Tibial nerve (tissue), 4 donors: ENCODE data around the gene APC2. TPM values are rescaled to one million over a fixed set of nuclear protein-coding genes. Genes with fewer than 3 reads are reported as not detected.

Experiments
- DNase-seq, 2 donors: peaks; one replicate each; pipeline ENCODE4 v3.0.0-alpha.2; 2019; ENCODE audit warnings: low spot score in 2 of 2
- H3K27ac ChIP-seq, 4 donors: fragments of 200-600 bp; sonication (generic) in 3 of 4; one replicate each; pipeline ENCODE4 v1.5.1; 2017 to 2019; ENCODE audit warnings: mild to moderate bottlenecking in 1 of 4
- H3K27me3 ChIP-seq, 2 donors: fragments of 200-600 bp; sonication (generic) in 1 of 2; one replicate each; pipeline versions ENCODE4 v1.5.1 to v1.6.0; 2017 to 2019
- H3K36me3 ChIP-seq, 3 donors: fragments of 200-600 bp; sonication (generic); one replicate each; pipeline ENCODE4 v1.5.1; 2018 to 2019
- H3K4me1 ChIP-seq, 4 donors: fragments of 200-600 bp; sonication (generic) in 3 of 4; one replicate each; pipeline ENCODE4 v1.5.1; 2017 to 2019
- H3K4me3 ChIP-seq, 4 donors: fragments of 200-600 bp; sonication (generic) in 3 of 4; one replicate each; pipeline ENCODE4 v1.5.1; 2017 to 2019; ENCODE audit warnings: mild to moderate bottlenecking in 1 of 4, moderate library complexity in 1 of 4
- H3K9me3 ChIP-seq, 4 donors: fragments of 200-600 bp; sonication (generic) in 3 of 4; one replicate each; pipeline ENCODE4 v1.5.1; 2017 to 2019
- EP300 ChIP-seq, 2 donors: sonication (generic); formaldehyde crosslinking; IDR thresholded peaks; one replicate each; pipeline ENCODE4 v1.6.1; 2017; ENCODE audit warnings: antibody characterized with exemption in 2 of 2, mild to moderate bottlenecking in 1 of 2
- POLR2A ChIP-seq, 2 donors: fragments of 450-650 bp; IDR thresholded peaks; one replicate each; pipeline ENCODE4 v1.6.1; 2017; ENCODE audit warnings: antibody characterized with exemption in 2 of 2, mild to moderate bottlenecking in 2 of 2, moderate library complexity in 2 of 2
- WGBS, 2 donors: methylation state at CpG; one replicate each; pipeline ENCODE4 v1.1.5; 2018; 5-methylcytosine and 5-hydroxymethylcytosine counted together
- total RNA-seq, 4 donors: library from RNA; depleted of rRNA; stranded (reverse); fragments of >200 nt; gene quantifications; one replicate each; pipeline ENCODE4 v1.1.0, GENCODE V29; 2016
- TF ChIP-seq, protein P1 (sequence below), 5 experiments: fragments of 200-600 bp in 3 of 5; fragments of 450-650 bp in 2 of 5; sonication (generic) in 3 of 5; IDR thresholded peaks; one replicate each; pipeline ENCODE4 v1.5.1; 2016 to 2019; ENCODE audit warnings: antibody characterized with exemption in 5 of 5, mild to moderate bottlenecking in 3 of 5, moderate library complexity in 2 of 5

APC2 gene
- total RNA-seq, 4 donors from 2014 or later, result 1.7 to 10.2 (median 4.2) TPM

DNA sequence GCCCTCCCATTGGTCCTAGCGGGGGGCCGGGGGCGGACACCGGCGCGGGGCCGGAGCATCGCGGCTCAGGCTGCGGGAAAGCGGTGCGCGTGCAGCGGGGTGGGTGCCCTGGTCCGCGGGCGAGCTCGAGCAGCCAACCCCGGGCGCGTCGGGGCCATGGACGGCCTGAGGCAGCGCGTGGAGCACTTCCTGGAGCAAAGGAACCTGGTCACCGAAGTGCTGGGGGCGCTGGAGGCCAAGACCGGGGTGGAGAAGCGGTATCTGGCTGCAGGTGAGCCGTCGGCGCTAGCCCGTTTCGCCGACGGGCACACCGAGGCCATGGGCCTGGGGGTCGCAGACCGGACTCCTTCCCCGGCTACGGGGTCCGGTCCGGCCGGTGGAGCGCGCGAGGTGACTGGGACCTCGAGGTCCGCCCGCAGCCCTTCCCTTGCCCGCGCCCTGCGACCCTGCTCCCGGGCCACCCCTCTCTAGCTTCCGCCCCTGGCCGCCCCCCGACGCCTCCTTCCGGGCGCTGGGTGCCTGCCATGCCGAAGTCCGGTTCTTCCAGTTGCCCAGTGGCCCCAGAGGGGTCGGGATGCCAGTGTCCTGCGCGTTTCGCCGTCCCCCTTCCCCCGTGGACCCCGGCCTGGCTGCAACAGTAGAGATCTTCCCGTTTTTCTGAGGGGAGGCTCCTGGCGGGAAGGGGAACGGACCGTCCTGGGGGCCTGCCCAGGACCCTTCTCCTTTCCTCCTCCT is 41.4 kb downstream of the APC2 start, which contains the start of gene REEP6:
Gene REEP6 (plus strand): TSS at position 68 of the 735 bp plus-strand sequence. CDS start 89 bp downstream, at position 157.
- Histone ChIP-seq H3K9me3 (no peaks in the 10 kb centered on the region), H3K4me1 (peaks cover 0 to 22% (median 13%) of the 10 kb centered on the region in 4 donors), H3K4me3 (peak within 1 kb of the TSS; percentile 53 to 63 (median 61)), H3K27me3 (peaks cover 0 to 13% of the 10 kb centered on the region in 2 donors), H3K36me3 (no peaks in the 10 kb centered on the region), H3K27ac (peak within 1 kb of the TSS; percentile 65 to 87 (median 74))
- TF ChIP-seq, protein P1, sequence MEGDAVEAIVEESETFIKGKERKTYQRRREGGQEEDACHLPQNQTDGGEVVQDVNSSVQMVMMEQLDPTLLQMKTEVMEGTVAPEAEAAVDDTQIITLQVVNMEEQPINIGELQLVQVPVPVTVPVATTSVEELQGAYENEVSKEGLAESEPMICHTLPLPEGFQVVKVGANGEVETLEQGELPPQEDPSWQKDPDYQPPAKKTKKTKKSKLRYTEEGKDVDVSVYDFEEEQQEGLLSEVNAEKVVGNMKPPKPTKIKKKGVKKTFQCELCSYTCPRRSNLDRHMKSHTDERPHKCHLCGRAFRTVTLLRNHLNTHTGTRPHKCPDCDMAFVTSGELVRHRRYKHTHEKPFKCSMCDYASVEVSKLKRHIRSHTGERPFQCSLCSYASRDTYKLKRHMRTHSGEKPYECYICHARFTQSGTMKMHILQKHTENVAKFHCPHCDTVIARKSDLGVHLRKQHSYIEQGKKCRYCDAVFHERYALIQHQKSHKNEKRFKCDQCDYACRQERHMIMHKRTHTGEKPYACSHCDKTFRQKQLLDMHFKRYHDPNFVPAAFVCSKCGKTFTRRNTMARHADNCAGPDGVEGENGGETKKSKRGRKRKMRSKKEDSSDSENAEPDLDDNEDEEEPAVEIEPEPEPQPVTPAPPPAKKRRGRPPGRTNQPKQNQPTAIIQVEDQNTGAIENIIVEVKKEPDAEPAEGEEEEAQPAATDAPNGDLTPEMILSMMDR (IDR thresholded peaks at IDR 0.05), result peak in 2 of 5 experiments; percentile 6 to 44
- TF ChIP-seq EP300 (IDR thresholded peaks at IDR 0.05), result no peak
- peak in 1 of 2 donors; percentile 39 for TF ChIP-seq POLR2A (IDR thresholded peaks at IDR 0.05)
- DNase-seq, result no peak
- WGBS, 2 donors, result 4 to 17% methylated on average over 16 to 48 of the region's 73 CpGs

DNA sequence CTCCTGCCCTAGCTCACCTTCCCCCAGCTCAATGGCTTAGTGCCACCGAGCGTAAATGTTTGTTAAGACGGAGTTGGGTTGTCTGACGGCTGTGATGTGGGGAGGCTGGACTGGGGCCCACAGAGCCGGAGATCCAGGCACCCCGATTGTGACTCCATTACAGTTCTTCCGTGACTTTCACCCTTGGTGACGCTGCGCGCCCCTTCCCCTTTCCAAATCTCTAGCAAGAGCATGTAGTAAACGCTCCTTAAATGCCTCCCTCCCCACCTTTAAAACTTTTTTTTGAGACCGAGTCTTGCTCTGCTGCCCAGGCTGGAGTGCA is 41.9 kb downstream of the APC2 start:
- peak overlapping the region in 2 of 4 donors; percentile 31 to 69 for H3K27ac ChIP-seq
- no peak for TF ChIP-seq EP300 (IDR thresholded peaks at IDR 0.05)
- TF ChIP-seq POLR2A (IDR thresholded peaks at IDR 0.05), result no peak
- TF ChIP-seq, protein P1 (IDR thresholded peaks at IDR 0.05), result no peak

DNA sequence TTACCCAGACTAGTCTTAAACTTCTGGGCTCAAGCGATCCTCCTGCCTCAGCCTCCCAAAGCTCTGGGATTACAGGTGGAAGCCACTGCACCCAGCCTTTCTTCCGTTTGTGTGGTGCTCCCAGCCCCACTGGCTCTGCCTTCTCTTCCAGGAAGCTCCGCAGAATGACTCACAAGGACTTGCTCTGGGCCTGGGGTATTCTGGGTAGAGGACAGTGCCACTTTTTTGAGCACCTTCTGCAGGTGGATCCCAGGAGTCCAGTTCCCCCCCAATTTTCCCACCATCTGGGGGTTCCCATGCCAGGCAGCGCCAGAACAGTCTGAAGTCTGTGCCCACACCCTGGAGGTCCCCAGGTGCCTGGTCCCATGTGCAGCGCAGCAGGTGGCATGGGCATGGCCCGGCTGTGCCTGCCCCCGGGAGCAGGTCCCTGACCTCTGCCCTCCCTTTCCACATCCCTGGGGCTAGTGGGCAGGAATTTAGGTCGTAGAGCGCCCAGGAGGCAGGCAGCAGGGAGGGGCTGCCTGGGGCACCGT is 42.6 kb downstream of the APC2 start:
- Histone ChIP-seq H3K4me1 (peaks cover 0 to 22% (median 13%) of the 10 kb centered on the region in 4 donors), H3K36me3 (no peaks in the 10 kb centered on the region), H3K4me3 (no peak overlapping the region), H3K9me3 (no peaks in the 10 kb centered on the region), H3K27me3 (peaks cover 0 to 24% of the 10 kb centered on the region in 2 donors), H3K27ac (peak overlapping the region in 1 of 4 donors; percentile 31)
- WGBS, 2 donors, result 63 to 73% methylated on average over 8 to 10 of the region's 10 CpGs
- DNase-seq, result no peak
- TF ChIP-seq EP300 (IDR thresholded peaks at IDR 0.05), result no peak
- TF ChIP-seq, protein P1 (IDR thresholded peaks at IDR 0.05), result no peak
- TF ChIP-seq POLR2A (IDR thresholded peaks at IDR 0.05), result no peak

More for the DNA sequence above, 41.9 kb downstream of the APC2 start:
- 67 to 72% methylated on average over 12 of the region's 12 CpGs for WGBS, 2 donors
- Histone ChIP-seq H3K4me1 (peaks cover 0 to 22% (median 13%) of the 10 kb centered on the region in 4 donors), H3K4me3 (peak overlapping the region in 2 of 4 donors; percentile 59 to 63), H3K9me3 (no peaks in the 10 kb centered on the region), H3K27me3 (peaks cover 0 to 19% of the 10 kb centered on the region in 2 donors), H3K36me3 (no peaks in the 10 kb centered on the region)
- DNase-seq, result no peak

DNA sequence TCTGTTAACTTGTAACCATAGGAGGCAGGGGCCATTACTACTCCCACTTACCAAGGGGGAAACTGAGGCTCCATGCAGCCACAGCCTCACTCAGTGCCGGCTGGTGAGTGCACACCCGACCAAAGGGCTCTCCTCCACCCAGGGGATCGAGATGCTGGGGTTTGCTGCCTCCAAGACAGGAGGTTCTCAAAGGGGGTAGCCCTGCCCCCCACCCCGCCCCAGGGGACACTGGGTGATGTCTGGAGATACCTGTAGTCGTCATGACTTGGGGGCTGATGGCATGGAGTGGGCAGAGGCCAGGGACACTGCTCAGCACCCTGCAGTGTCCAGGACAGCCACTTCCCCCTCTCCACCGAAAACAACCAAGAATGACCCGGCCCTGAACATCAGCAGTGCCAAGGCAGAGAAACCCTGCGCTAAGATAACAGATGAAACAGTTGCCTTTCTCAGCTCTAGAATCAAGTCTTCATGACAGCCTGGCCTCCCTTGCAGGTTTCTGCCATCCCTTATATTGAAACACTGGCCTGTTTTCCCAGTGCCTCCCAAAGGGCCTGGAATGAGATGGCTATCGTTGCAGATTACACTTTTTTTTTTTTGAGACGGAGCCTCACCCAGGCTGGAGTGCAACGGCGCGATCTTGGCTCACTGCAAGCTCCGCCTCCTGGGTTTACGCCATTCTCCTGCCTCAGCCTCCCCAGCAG is 44.3 kb downstream of the APC2 start:
- Histone ChIP-seq H3K36me3 (no peaks in the 10 kb centered on the region), H3K4me3 (no peak overlapping the region), H3K27me3 (peaks cover 0 to 29% of the 10 kb centered on the region in 2 donors), H3K27ac (no peak overlapping the region), H3K9me3 (no peaks in the 10 kb centered on the region), H3K4me1 (peaks cover 0 to 21% (median 13%) of the 10 kb centered on the region in 4 donors)
- no peak for DNase-seq
- 58 to 59% methylated on average over 14 to 15 of the region's 15 CpGs for WGBS, 2 donors
- TF ChIP-seq POLR2A (IDR thresholded peaks at IDR 0.05) (no peak), EP300 (IDR thresholded peaks at IDR 0.05) (no peak)
- TF ChIP-seq, protein P1 (IDR thresholded peaks at IDR 0.05), result no peak
